GM12892 (cell line): Measurements from ENCODE around the gene LRMDA.

Source experiments
- POLR2A ChIP-seq: IDR thresholded peaks from 2 replicates; pipeline ENCODE4 v1.6.1; 2011; ENCODE audit warnings: low read depth, low read length, control low read depth
- POLR2AphosphoS5 ChIP-seq: IDR thresholded peaks from 2 replicates; pipeline ENCODE4 v1.6.1; 2011; ENCODE audit warnings: low read depth, low read length, control low read depth
- TAF1 ChIP-seq: IDR thresholded peaks from 2 replicates; pipeline ENCODE4 v1.6.1; 2011; ENCODE audit warnings: low read depth, mild to moderate bottlenecking, control low read depth, low read length, borderline replicate concordance

- TF ChIP-seq POLR2AphosphoS5 (no peak), POLR2A (no peak), TAF1 (no peak)
These were observed 257.3 kb downstream of the LRMDA start for GRCh38 chr10:75688506-75689300.
